BJ (cell line): Measurements from ENCODE around the gene PLAAT4. TPM values are rescaled to one million over a fixed set of nuclear protein-coding genes. Genes with fewer than 3 reads are reported as not detected.
A peak's percentile ranks its signal among the peaks of the same experiment; 100 is the strongest.

Experiments
- CTCF ChIA-PET: fragments of 350-600 bp; formaldehyde crosslinking; extraction: SDS; loops from one replicate; lab custom pipeline; 2021; ENCODE audit warnings: antibody characterized with exemption, inconsistent platforms; lab: Yijun Ruan, JAX
- POLR2A ChIA-PET: fragments of 300-600 bp; sonication (Branson Sonifier 250); formaldehyde crosslinking; extraction: SDS; loops from one replicate; lab custom pipeline; 2021; ENCODE audit warnings: antibody characterized with exemption; lab: Charles Lee
- DNase-seq: peaks from one replicate; pipeline ENCODE4 v3.0.0-alpha.2; 2011; ENCODE audit warnings: low read depth
- H3K27me3 ChIP-seq: 2 replicates; pipeline ENCODE4 v1.6.0; 2011; ENCODE audit warnings: low read length; ENCODE audit not compliant: control insufficient read depth, insufficient read depth
- H3K36me3 ChIP-seq: 2 replicates; pipeline ENCODE4 v1.5.1; 2011; ENCODE audit warnings: low read length; ENCODE audit not compliant: control insufficient read depth, insufficient read depth
- H3K4me3 ChIP-seq: 2 replicates; pipeline ENCODE4 v1.5.1; 2011; ENCODE audit warnings: low read depth, mild to moderate bottlenecking, control low read depth, low read length
- CTCF ChIP-seq: IDR thresholded peaks from 2 replicates; pipeline ENCODE4 v1.5.1; 2011; ENCODE audit warnings: low read depth, mild to moderate bottlenecking, control low read depth, inconsistent platforms, low read length, moderate library complexity; ENCODE audit not compliant: insufficient read depth
- polyA plus RNA-seq: library from polyadenylated mRNA; depleted of rRNA; stranded (reverse); fragments of >200 nt; gene quantifications from 2 replicates; pipeline ENCODE4 v1.2.3, GENCODE V29; 2011

Gene PLAAT4
- polyA plus RNA-seq, 1 experiment, result 7.1 TPM

- CTCF ChIA-PET, result interaction anchor here (0.8 to 2.4 kb wide), 3 partner anchors 17 to 30 kb away, joined by 3 to 8 read pairs (median 3); partner anchors contain the start of gene PLAAT5
- no peaks in the 10 kb centered on the region for H3K36me3 ChIP-seq
- TF ChIP-seq CTCF, result 0 out of 2 replicates have a peak, but pooled peaks have one; percentile 3
- DNase-seq, result no peak
- POLR2A ChIA-PET, result no interaction called here
- H3K4me3 ChIP-seq, result no peak overlapping the region
- peaks cover 2% of the 10 kb centered on the region for H3K27me3 ChIP-seq
These were observed 28.6 kb upstream of the PLAAT4 start for GRCh38 chr11:63508009-63508408.

DNA sequence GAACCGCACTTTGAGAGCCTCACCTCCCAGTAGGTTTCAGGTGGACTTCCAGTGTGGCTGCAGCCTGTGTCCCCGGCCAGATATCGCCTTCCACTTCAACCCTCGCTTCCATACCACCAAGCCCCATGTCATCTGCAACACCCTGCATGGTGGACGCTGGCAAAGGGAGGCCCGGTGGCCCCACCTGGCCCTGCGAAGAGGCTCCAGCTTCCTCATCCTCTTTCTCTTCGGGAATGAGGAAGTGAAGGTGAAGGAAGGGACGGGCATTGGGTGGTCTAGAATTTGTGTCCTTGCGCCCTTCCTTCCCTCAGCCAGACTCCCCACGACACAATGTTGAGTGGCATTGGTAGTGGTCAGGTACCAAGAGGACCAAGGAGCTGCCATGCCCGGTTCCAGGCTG is 27.9 kb upstream of the PLAAT4 start:
- Histone ChIP-seq H3K27me3 (peaks cover 2% of the 10 kb centered on the region), H3K36me3 (no peaks in the 10 kb centered on the region), H3K4me3 (no peak overlapping the region)
- no peak for TF ChIP-seq CTCF
- DNase-seq, result no peak
- ChIA-PET POLR2A (no interaction called here), CTCF (interaction anchor here (0.9 to 1.0 kb wide), 2 partner anchors 25 to 29 kb away, joined by 3 read pairs; no protein-coding TSS in a partner anchor)

GRCh38 chr11:63510360-63511047 is 26.1 kb upstream of the PLAAT4 start:
- no peak for DNase-seq
- no peak overlapping the region for H3K4me3 ChIP-seq
- no peaks in the 10 kb centered on the region for H3K36me3 ChIP-seq
- ChIA-PET CTCF (interaction anchor here (1.4 kb wide), 1 partner anchor 31 kb away, joined by 4 read pairs; no protein-coding TSS in a partner anchor), POLR2A (no interaction called here)
- no peak for TF ChIP-seq CTCF
- peaks cover 4% of the 10 kb centered on the region for H3K27me3 ChIP-seq

DNA sequence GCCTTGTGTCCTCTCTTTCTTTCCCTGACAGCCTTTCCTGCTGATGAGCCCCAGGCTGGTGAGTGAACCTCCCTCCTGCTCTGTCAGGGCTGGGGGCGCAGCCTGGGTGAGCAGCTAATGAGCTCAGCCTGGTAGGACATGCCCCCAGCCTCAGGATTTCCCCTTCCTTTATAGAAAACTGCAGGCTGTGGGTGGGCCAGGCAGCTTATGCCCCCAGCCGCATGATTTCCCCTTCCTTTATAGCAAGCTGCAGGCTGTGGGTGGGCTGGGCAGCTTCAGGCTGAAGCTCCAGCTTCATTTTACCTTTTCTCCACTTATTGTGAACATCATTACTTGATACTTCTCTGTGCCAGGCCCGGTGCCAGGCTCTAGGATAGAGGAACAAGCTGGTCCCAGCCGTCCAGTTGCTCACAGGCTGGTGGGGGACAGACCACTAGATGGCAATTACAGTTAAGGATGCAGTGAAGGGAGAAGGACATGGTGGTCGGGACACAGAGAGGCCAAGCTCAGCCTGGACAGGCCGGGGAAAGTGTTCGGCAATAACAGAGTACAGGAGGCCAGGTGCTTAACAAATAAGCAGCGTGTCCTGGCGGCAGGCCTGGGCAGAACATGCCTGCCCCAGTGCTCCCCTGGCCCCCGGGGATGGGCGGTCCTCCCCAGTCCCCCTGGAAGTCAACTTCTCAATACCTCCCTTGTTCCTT is 25.4 kb upstream of the PLAAT4 start:
- POLR2A ChIA-PET, result no interaction called here

More for the DNA sequence above, 25.4 kb upstream of the PLAAT4 start:
- Histone ChIP-seq H3K36me3 (no peaks in the 10 kb centered on the region), H3K27me3 (peaks cover 4% of the 10 kb centered on the region; the same call in 1 of the 2 replicates), H3K4me3 (no peak overlapping the region)
- no peak for DNase-seq
- CTCF ChIA-PET, result interaction anchor here (1.4 kb wide), 1 partner anchor 31 kb away, joined by 4 read pairs; no protein-coding TSS in a partner anchor
- no peak for TF ChIP-seq CTCF
